ENCODE data around the gene LHX3. TPM values are rescaled to one million over a fixed set of nuclear protein-coding genes. Genes with fewer than 3 reads are reported as not detected.

The LHX3 gene
- total and polyA plus RNA-seq, 10 of the 15 experiments (the other 5 are each of a cell fraction or from before 2014, with no cell fraction given), result not detected

DNA sequence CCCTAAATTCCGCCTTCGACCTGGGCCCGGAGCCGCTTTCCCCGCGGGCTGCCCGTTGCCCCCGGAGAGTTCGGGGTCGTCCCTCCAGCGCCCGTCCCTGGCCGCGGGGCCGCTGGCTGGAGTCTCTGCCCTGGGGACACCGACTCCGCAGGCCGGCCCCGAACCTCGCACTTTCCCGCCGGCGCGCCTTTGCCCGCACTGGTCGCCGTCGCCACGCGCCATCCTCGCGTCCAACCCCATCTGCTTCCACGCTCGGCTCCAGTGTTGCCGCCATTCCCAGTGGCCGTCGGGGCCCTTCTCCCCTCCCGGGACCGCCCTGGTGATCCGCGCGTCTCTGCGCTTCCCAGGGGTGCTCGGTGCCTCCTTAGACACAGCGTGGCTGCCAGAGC lies 11.0 kb downstream of the LHX3 start:
- CTCF ChIA-PET, result no interaction called here
- Histone ChIP-seq H4K20me1 (ENCODE audit: control insufficient read depth, insufficient read depth) (no peaks in the 10 kb centered on the region), H3K27me3 (replicated peaks in 1 of 2; ENCODE audit: control insufficient read depth in 2 of 2, insufficient read depth in 2 of 2, low read length in 1 of 2) (peaks cover 6 to 14% of the 10 kb centered on the region in 2 experiments), H3K79me2 (ENCODE audit: control insufficient read depth, insufficient read depth, low read length) (no peaks in the 10 kb centered on the region), H3K9me3 (replicated peaks; ENCODE audit: control insufficient read depth, insufficient read depth, low read length) (no peaks in the 10 kb centered on the region), H3K4me2 (ENCODE audit: control insufficient read depth, insufficient read depth) (no peak overlapping the region), H3K4me1 (ENCODE audit: control insufficient read depth, insufficient read depth, low read length) (0 out of 2 replicates have a peak, but pooled peaks cover 4% of the 10 kb centered on the region), H2AFZ (ENCODE audit: control insufficient read depth, low read depth, low read length) (no peak overlapping the region), H3K9ac (ENCODE audit: control insufficient read depth, insufficient read depth, low read length) (no peak overlapping the region), H3K27ac (ENCODE audit: control insufficient read depth, insufficient read depth) (no peak overlapping the region), H3K4me3 (no peak overlapping the region), H3K36me3 (ENCODE audit: control insufficient read depth in 2 of 2, insufficient read depth in 2 of 2, low read length in 1 of 2) (no peaks in the 10 kb centered on the region; a peak in 1 of 4 replicates)
- POLR2A ChIA-PET, result no interaction called here
- 19% methylated on average over 27 of the region's 45 CpGs for WGBS (ENCODE audit: insufficient coverage, insufficient replicate concordance, low lambda C conversion rate, missing lambda C conversion rate)
- in situ Hi-C loops (cut with MboI), result no loop called here
- TF ChIP-seq, protein P1, sequence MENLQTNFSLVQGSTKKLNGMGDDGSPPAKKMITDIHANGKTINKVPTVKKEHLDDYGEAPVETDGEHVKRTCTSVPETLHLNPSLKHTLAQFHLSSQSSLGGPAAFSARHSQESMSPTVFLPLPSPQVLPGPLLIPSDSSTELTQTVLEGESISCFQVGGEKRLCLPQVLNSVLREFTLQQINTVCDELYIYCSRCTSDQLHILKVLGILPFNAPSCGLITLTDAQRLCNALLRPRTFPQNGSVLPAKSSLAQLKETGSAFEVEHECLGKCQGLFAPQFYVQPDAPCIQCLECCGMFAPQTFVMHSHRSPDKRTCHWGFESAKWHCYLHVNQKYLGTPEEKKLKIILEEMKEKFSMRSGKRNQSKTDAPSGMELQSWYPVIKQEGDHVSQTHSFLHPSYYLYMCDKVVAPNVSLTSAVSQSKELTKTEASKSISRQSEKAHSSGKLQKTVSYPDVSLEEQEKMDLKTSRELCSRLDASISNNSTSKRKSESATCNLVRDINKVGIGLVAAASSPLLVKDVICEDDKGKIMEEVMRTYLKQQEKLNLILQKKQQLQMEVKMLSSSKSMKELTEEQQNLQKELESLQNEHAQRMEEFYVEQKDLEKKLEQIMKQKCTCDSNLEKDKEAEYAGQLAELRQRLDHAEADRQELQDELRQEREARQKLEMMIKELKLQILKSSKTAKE (IDR thresholded peaks at IDR 0.05; ENCODE audit: low read depth, poor library complexity, severe bottlenecking), result no peak
- TF ChIP-seq ZBED1 (IDR thresholded peaks at IDR 0.05; ENCODE audit: borderline replicate concordance), result no peak
- SMC1A ChIA-PET (ENCODE audit: uncharacterized antibody, unreplicated experiment), result no interaction called here
- ATAC-seq (no peak), DNase-seq (ENCODE audit: low read depth, low spot score) (no peak), FAIRE-seq (no peak)
- RAD21 ChIA-PET (ENCODE audit: unreplicated experiment), result no interaction called here
- no TSS peak for BruUV-seq (replicated peaks)
- intact Hi-C loops (cut with micrococcal nuclease; ENCODE audit: unreplicated experiment), result no loop called here

DNA sequence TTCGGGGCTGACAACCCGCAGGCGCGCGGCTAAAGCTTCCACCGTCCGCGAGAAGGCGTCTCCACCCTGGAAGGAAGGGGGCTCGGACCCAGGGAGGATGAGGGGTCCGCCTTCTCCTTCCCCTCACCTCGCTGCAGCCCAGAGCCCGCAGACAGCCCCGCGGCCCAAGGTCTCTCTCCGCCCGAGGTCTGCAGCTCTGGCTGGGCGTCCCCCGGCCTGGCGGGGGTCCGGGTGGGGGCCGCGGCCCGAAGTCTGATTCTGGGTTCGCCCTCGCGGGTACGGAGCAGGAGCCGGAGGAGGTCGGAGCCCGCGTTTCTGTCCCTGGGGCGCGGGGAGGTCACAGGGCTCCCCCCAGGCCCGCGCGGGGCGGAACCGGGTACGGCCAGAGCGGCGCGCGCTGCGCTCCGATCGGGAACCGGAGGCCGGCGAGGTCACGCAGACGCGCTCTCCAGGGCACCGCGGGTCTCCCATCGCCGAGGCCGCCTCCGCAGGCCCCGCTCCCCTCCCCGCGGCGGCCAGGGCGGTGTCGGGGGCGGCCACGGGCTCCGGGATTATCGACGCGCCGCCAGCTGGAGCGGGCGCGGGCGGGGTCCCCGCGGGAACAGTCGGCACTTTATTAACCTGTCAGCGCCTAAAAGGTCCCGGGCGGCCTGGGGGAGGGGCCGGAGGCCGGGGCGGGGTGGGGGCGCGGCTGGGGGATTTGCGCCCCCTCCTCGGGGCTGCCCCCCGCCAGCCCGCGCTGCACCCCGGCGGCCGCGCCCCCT lies 11.6 kb downstream of the LHX3 start:
- POLR2A ChIA-PET, result no interaction called here

More for the DNA sequence above, 11.6 kb downstream of the LHX3 start:
- ChIA-PET RAD21 (ENCODE audit: unreplicated experiment) (no interaction called here), SMC1A (ENCODE audit: uncharacterized antibody, unreplicated experiment) (no interaction called here), CTCF (no interaction called here)
- no peaks in the 10 kb centered on the region for H3K79me2 ChIP-seq (ENCODE audit: control insufficient read depth, insufficient read depth, low read length)
- TF ChIP-seq HDGF (IDR thresholded peaks at IDR 0.05), result no peak
- TF ChIP-seq TBL1XR1 (IDR thresholded peaks at IDR 0.05; ENCODE audit: low read depth, low read length), result no peak
- TF ChIP-seq, protein P2, sequence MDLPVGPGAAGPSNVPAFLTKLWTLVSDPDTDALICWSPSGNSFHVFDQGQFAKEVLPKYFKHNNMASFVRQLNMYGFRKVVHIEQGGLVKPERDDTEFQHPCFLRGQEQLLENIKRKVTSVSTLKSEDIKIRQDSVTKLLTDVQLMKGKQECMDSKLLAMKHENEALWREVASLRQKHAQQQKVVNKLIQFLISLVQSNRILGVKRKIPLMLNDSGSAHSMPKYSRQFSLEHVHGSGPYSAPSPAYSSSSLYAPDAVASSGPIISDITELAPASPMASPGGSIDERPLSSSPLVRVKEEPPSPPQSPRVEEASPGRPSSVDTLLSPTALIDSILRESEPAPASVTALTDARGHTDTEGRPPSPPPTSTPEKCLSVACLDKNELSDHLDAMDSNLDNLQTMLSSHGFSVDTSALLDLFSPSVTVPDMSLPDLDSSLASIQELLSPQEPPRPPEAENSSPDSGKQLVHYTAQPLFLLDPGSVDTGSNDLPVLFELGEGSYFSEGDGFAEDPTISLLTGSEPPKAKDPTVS (IDR thresholded peaks at IDR 0.05; ENCODE audit: low read depth, low read length), result no peak
- TF ChIP-seq, protein P3, sequence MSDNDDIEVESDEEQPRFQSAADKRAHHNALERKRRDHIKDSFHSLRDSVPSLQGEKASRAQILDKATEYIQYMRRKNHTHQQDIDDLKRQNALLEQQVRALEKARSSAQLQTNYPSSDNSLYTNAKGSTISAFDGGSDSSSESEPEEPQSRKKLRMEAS (IDR thresholded peaks at IDR 0.05; ENCODE audit: low read depth, low read length), result no peak
- TF ChIP-seq, protein P1 (IDR thresholded peaks at IDR 0.05; ENCODE audit: low read depth, poor library complexity, severe bottlenecking), result no peak
- no peak for TF ChIP-seq POLR2A (IDR thresholded peaks at IDR 0.05; ENCODE audit: low read depth, low read length)
- TF ChIP-seq FOXK2 (IDR thresholded peaks at IDR 0.05), result no peak
- no TSS peak for BruUV-seq (replicated peaks)
- H2AFZ ChIP-seq (ENCODE audit: control insufficient read depth, low read depth, low read length), result no peak overlapping the region
- H3K9me3 ChIP-seq (replicated peaks; ENCODE audit: control insufficient read depth, insufficient read depth, low read length), result no peaks in the 10 kb centered on the region
- no peak overlapping the region for H3K4me3 ChIP-seq
- no peak for FAIRE-seq
- H3K27ac ChIP-seq (ENCODE audit: control insufficient read depth, insufficient read depth), result no peak overlapping the region
- no peaks in the 10 kb centered on the region for H4K20me1 ChIP-seq (ENCODE audit: control insufficient read depth, insufficient read depth)
- DNase-seq (ENCODE audit: low read depth, low spot score), result no peak
- 48% methylated on average over 42 of the region's 96 CpGs for WGBS (ENCODE audit: insufficient coverage, insufficient replicate concordance, low lambda C conversion rate, missing lambda C conversion rate)
- no peak overlapping the region for H3K9ac ChIP-seq (ENCODE audit: control insufficient read depth, insufficient read depth, low read length)
- H3K36me3 ChIP-seq (ENCODE audit: control insufficient read depth in 2 of 2, insufficient read depth in 2 of 2, low read length in 1 of 2), result no peaks in the 10 kb centered on the region; a peak in 1 of 4 replicates
- peaks cover 6 to 14% of the 10 kb centered on the region in 2 experiments for H3K27me3 ChIP-seq (replicated peaks in 1 of 2; ENCODE audit: control insufficient read depth in 2 of 2, insufficient read depth in 2 of 2, low read length in 1 of 2)
- no peak overlapping the region for H3K4me2 ChIP-seq (ENCODE audit: control insufficient read depth, insufficient read depth)
- intact Hi-C loops (cut with micrococcal nuclease; ENCODE audit: unreplicated experiment) (no loop called here), in situ Hi-C loops (cut with MboI) (no loop called here)
- no peak for ATAC-seq
- H3K4me1 ChIP-seq (ENCODE audit: control insufficient read depth, insufficient read depth, low read length), result 0 out of 2 replicates have a peak, but pooled peaks cover 4% of the 10 kb centered on the region

Data from GM12878 (cell line).